ENCODE measurements around the gene EIF3I.

Gene EIF3I

GRCh38 chr1:32221980-32222755 is at the start of gene EIF3I, which contains the start of gene TMEM234:
EIF3I (plus strand) TSS chr1:32222407; CDS start chr1:32222442, 35 bp downstream.
TMEM234 (minus strand) TSS chr1:32222353; CDS start chr1:32222322, 31 bp downstream.
- Histone ChIP-seq H3K9ac (ENCODE audit: low read length in 5 of 5) (peak within 1 kb of the TSS; percentile 90 to 98 (median 96)), H3K9me3 (ENCODE audit: control insufficient read depth in 5 of 5, low read length in 5 of 5) (no peaks in the 10 kb centered on the region), H3K4me1 (ENCODE audit: control insufficient read depth in 5 of 5, insufficient read depth in 5 of 5, low read length in 5 of 5) (peaks cover 7 to 32% (median 28%) of the 10 kb centered on the region in 5 donors), H3K27me3 (ENCODE audit: control insufficient read depth in 5 of 5, insufficient read depth in 4 of 5, low read length in 5 of 5) (no peaks in the 10 kb centered on the region), H3K4me3 (ENCODE audit: low read depth in 1 of 5, low read length in 5 of 5) (peak within 1 kb of the TSS; percentile 88 to 98 (median 93)), H3K27ac (ENCODE audit: low read depth, low read length) (peak within 1 kb of the TSS; percentile 97), H3K36me3 (ENCODE audit: control insufficient read depth in 5 of 5, insufficient read depth in 5 of 5, low read length in 5 of 5) (peaks cover 0 to 50% (median 32%) of the 10 kb centered on the region in 5 donors)

GRCh38 chr1:32172621-32173245 is 49.5 kb upstream of the EIF3I start:
- H3K4me3 ChIP-seq (ENCODE audit: low read depth in 1 of 5, low read length in 5 of 5) = no peak overlapping the region
- H3K36me3 ChIP-seq (ENCODE audit: control insufficient read depth in 5 of 5, insufficient read depth in 5 of 5, low read length in 5 of 5) = peaks cover 11 to 61% (median 49%) of the 10 kb centered on the region in 5 donors
- no peak overlapping the region for H3K9ac ChIP-seq (ENCODE audit: low read length in 5 of 5)
- H3K4me1 ChIP-seq (ENCODE audit: control insufficient read depth in 5 of 5, insufficient read depth in 5 of 5, low read length in 5 of 5) = no peaks in the 10 kb centered on the region
- no peak overlapping the region for H3K27ac ChIP-seq (ENCODE audit: low read depth, low read length)
- no peaks in the 10 kb centered on the region for H3K9me3 ChIP-seq (ENCODE audit: control insufficient read depth in 5 of 5, low read length in 5 of 5)
- no peaks in the 10 kb centered on the region for H3K27me3 ChIP-seq (ENCODE audit: control insufficient read depth in 5 of 5, insufficient read depth in 4 of 5, low read length in 5 of 5)

GRCh38 chr1:32178380-32179192 is 43.6 kb upstream of the EIF3I start:
- Histone ChIP-seq H3K27me3 (ENCODE audit: control insufficient read depth in 5 of 5, insufficient read depth in 4 of 5, low read length in 5 of 5) (no peaks in the 10 kb centered on the region), H3K4me1 (ENCODE audit: control insufficient read depth in 5 of 5, insufficient read depth in 5 of 5, low read length in 5 of 5) (peaks cover 9 to 42% (median 37%) of the 10 kb centered on the region in 5 donors), H3K9ac (ENCODE audit: low read length in 5 of 5) (peak overlapping the region; percentile 22 to 96 (median 79)), H3K9me3 (ENCODE audit: control insufficient read depth in 5 of 5, low read length in 5 of 5) (no peaks in the 10 kb centered on the region), H3K36me3 (ENCODE audit: control insufficient read depth in 5 of 5, insufficient read depth in 5 of 5, low read length in 5 of 5) (peaks cover 0 to 18% (median 8%) of the 10 kb centered on the region in 5 donors), H3K27ac (ENCODE audit: low read depth, low read length) (peak overlapping the region; percentile 99), H3K4me3 (ENCODE audit: low read depth in 1 of 5, low read length in 5 of 5) (peak overlapping the region; percentile 72 to 82 (median 74))

GRCh38 chr1:32179193-32179442 is 43.1 kb upstream of the EIF3I start:
- peak overlapping the region; percentile 22 to 96 (median 79) for H3K9ac ChIP-seq (ENCODE audit: low read length in 5 of 5)

GRCh38 chr1:32179443-32180185 is 42.6 kb upstream of the EIF3I start, which contains the start of gene TXLNA:
TXLNA (plus strand) TSS chr1:32179675; CDS start chr1:32180346, 671 bp downstream.
- peaks cover under 1 to 22% (median 14%) of the 10 kb centered on the region in 5 donors for H3K36me3 ChIP-seq (ENCODE audit: control insufficient read depth in 5 of 5, insufficient read depth in 5 of 5, low read length in 5 of 5)
- peak within 1 kb of the TSS; percentile 32 to 97 (median 92) for H3K9ac ChIP-seq (ENCODE audit: low read length in 5 of 5)
- H3K27me3 ChIP-seq (ENCODE audit: control insufficient read depth in 5 of 5, insufficient read depth in 4 of 5, low read length in 5 of 5) = no peaks in the 10 kb centered on the region
- H3K4me1 ChIP-seq (ENCODE audit: control insufficient read depth in 5 of 5, insufficient read depth in 5 of 5, low read length in 5 of 5) = peaks cover 9 to 48% (median 45%) of the 10 kb centered on the region in 5 donors
- no peaks in the 10 kb centered on the region for H3K9me3 ChIP-seq (ENCODE audit: control insufficient read depth in 5 of 5, low read length in 5 of 5)
- H3K27ac ChIP-seq (ENCODE audit: low read depth, low read length) = peak within 1 kb of the TSS; percentile 99
- peak within 1 kb of the TSS; percentile 72 to 82 (median 74) for H3K4me3 ChIP-seq (ENCODE audit: low read depth in 1 of 5, low read length in 5 of 5)

More at GRCh38 chr1:32179193-32179442, 43.1 kb upstream of the EIF3I start:
- Histone ChIP-seq H3K27me3 (ENCODE audit: control insufficient read depth in 5 of 5, insufficient read depth in 4 of 5, low read length in 5 of 5) (no peaks in the 10 kb centered on the region), H3K4me1 (ENCODE audit: control insufficient read depth in 5 of 5, insufficient read depth in 5 of 5, low read length in 5 of 5) (peaks cover 9 to 43% (median 40%) of the 10 kb centered on the region in 5 donors), H3K4me3 (ENCODE audit: low read depth in 1 of 5, low read length in 5 of 5) (peak overlapping the region; percentile 72 to 82 (median 74)), H3K27ac (ENCODE audit: low read depth, low read length) (peak overlapping the region; percentile 99), H3K9me3 (ENCODE audit: control insufficient read depth in 5 of 5, low read length in 5 of 5) (no peaks in the 10 kb centered on the region), H3K36me3 (ENCODE audit: control insufficient read depth in 5 of 5, insufficient read depth in 5 of 5, low read length in 5 of 5) (peaks cover 0 to 17% (median 9%) of the 10 kb centered on the region in 5 donors)

- peak overlapping the region; percentile 32 to 97 (median 92) for H3K9ac ChIP-seq (ENCODE audit: low read length in 5 of 5)
- H3K27ac ChIP-seq (ENCODE audit: low read depth, low read length) = peak overlapping the region; percentile 99
Observed at GRCh38 chr1:32180186-32181060, 41.8 kb upstream of the EIF3I start.

GRCh38 chr1:32181065-32181464 is 41.1 kb upstream of the EIF3I start:
- Histone ChIP-seq H3K9me3 (ENCODE audit: control insufficient read depth in 5 of 5, low read length in 5 of 5) (no peaks in the 10 kb centered on the region), H3K27ac (ENCODE audit: low read depth, low read length) (peak overlapping the region; percentile 99), H3K9ac (ENCODE audit: low read length in 5 of 5) (peak overlapping the region; percentile 32 to 97 (median 92)), H3K4me3 (ENCODE audit: low read depth in 1 of 5, low read length in 5 of 5) (peak overlapping the region; percentile 72 to 82 (median 74)), H3K4me1 (ENCODE audit: control insufficient read depth in 5 of 5, insufficient read depth in 5 of 5, low read length in 5 of 5) (peaks cover 9 to 53% (median 46%) of the 10 kb centered on the region in 5 donors), H3K27me3 (ENCODE audit: control insufficient read depth in 5 of 5, insufficient read depth in 4 of 5, low read length in 5 of 5) (no peaks in the 10 kb centered on the region), H3K36me3 (ENCODE audit: control insufficient read depth in 5 of 5, insufficient read depth in 5 of 5, low read length in 5 of 5) (peaks cover 5 to 33% (median 21%) of the 10 kb centered on the region in 5 donors)

More at GRCh38 chr1:32180186-32181060, 41.8 kb upstream of the EIF3I start:
- Histone ChIP-seq H3K4me3 (ENCODE audit: low read depth in 1 of 5, low read length in 5 of 5) (peak overlapping the region; percentile 72 to 82 (median 74)), H3K27me3 (ENCODE audit: control insufficient read depth in 5 of 5, insufficient read depth in 4 of 5, low read length in 5 of 5) (no peaks in the 10 kb centered on the region), H3K9me3 (ENCODE audit: control insufficient read depth in 5 of 5, low read length in 5 of 5) (no peaks in the 10 kb centered on the region), H3K4me1 (ENCODE audit: control insufficient read depth in 5 of 5, insufficient read depth in 5 of 5, low read length in 5 of 5) (peaks cover 9 to 53% (median 46%) of the 10 kb centered on the region in 5 donors), H3K36me3 (ENCODE audit: control insufficient read depth in 5 of 5, insufficient read depth in 5 of 5, low read length in 5 of 5) (peaks cover 5 to 27% (median 19%) of the 10 kb centered on the region in 5 donors)

- Histone ChIP-seq H3K4me1 (ENCODE audit: control insufficient read depth in 5 of 5, insufficient read depth in 5 of 5, low read length in 5 of 5) (peaks cover 9 to 56% (median 46%) of the 10 kb centered on the region in 5 donors), H3K9me3 (ENCODE audit: control insufficient read depth in 5 of 5, low read length in 5 of 5) (no peaks in the 10 kb centered on the region), H3K27me3 (ENCODE audit: control insufficient read depth in 5 of 5, insufficient read depth in 4 of 5, low read length in 5 of 5) (no peaks in the 10 kb centered on the region), H3K9ac (ENCODE audit: low read length in 5 of 5) (peak overlapping the region in 4 of 5 donors; percentile 92 to 97 (median 94)), H3K27ac (ENCODE audit: low read depth, low read length) (peak overlapping the region; percentile 99), H3K4me3 (ENCODE audit: low read depth in 1 of 5, low read length in 5 of 5) (peak overlapping the region; percentile 48 to 82 (median 74)), H3K36me3 (ENCODE audit: control insufficient read depth in 5 of 5, insufficient read depth in 5 of 5, low read length in 5 of 5) (peaks cover 9 to 38% (median 26%) of the 10 kb centered on the region in 5 donors)
Observed at GRCh38 chr1:32181563-32181962, 40.6 kb upstream of the EIF3I start.
